Glomerular endothelial cell (primary cell): ENCODE measurements around the gene LRRC43. TPM values are rescaled to one million over a fixed set of nuclear protein-coding genes. Genes with fewer than 3 reads are reported as not detected.
A peak's percentile ranks its signal among the peaks of the same experiment; 100 is the strongest.

Experiments used
- DNase-seq: peaks from one replicate; pipeline ENCODE4 v3.0.0-alpha.2; 2011; ENCODE audit warnings: low read depth, low spot score; ENCODE audit errors: extremely low read depth
- total RNA-seq: library from RNA; depleted of rRNA; stranded (reverse); fragments of >200 nt; gene quantifications from 2 replicates; pipeline ENCODE4 v1.2.3, GENCODE V29; 2015

Gene LRRC43
- total RNA-seq, 1 donor from 2014 or later = 2.7 TPM

- DNase-seq = no peak
Measured at GRCh38 chr12:122215771-122216170, 32.8 kb downstream of the LRRC43 start.

DNA sequence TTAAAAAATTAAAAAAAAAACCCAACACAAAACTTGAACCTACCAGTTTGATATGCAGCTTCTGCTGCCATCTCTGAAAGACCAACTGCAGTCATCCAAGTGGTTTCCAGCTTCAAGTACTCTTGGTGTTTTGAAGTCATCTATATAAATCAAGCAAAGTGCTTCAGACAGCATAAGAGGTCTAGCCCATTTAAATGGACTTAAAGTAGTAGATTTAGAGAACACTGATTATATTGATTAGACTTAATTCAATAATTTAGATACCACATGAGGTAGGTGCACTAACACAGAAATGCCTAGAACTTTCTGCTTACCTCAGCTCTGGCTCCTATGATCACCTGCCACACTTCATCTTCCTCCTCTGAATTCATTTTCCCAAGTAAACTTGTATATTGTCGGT lies 33.5 kb downstream of the LRRC43 start:
- DNase-seq = no peak

DNA sequence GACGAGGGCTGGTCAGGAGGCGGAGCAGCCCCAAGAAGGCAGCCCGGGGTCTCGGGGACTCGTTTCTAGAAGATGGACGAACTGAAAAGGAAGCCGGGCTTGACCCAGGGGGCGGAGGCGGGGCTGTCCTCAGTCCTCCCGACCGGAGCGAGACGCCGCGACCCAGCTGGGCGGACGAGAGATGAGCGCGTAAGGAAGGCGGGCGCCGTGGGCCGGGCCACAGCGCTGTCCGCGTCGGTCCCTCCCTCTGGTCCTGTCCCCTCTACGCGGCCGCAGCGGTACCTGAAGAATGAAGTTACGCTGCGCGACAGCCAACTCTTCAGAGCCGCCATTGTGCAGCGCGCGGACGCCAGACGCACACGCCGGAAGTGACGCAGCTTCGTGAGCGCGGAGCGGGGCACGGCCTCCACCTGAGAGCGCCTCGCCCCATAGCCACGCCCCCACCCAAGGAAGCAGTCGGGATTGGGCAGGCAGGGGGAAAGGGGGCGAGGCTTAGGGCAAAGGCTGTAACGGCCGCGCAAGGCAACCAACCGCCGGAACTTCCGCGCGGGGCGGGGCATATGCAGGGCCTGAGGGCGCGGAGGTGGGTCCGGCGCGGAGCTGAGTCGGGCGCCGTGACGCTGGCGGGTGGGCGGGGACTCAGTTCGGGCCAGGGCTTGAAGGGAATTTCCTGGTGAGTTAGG lies 42.9 kb downstream of the LRRC43 start, which contains the start of gene DIABLO:
Gene DIABLO (minus strand): TSS at position 370 of the 683 bp plus-strand sequence. CDS start 38 bp downstream, at position 332.
- peak; percentile 82 for DNase-seq

- DNase-seq = no peak
Measured at GRCh38 chr12:122226366-122227125, 43.6 kb downstream of the LRRC43 start.

- DNase-seq = no peak
Measured at GRCh38 chr12:122227341-122227740, 44.4 kb downstream of the LRRC43 start.

DNA sequence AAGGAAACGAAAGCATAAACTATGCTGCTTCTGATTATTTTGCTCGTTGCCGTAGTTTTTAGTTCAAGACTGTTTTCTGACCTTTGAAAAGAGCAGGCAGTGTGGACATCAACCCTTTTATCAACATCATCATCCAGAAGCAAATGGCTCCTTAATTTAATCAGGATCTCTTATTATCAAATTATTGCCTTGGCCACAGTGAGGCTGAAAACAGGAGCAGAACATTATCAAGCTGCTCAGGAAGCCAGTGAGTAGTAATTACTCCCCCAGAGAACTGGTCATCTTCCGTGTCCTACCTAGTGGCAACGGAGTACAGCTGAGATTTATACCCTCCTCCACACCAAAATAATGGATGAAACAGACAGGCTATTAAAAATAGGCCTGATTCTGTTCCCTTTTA lies 45.2 kb downstream of the LRRC43 start:
- DNase-seq = no peak

DNA sequence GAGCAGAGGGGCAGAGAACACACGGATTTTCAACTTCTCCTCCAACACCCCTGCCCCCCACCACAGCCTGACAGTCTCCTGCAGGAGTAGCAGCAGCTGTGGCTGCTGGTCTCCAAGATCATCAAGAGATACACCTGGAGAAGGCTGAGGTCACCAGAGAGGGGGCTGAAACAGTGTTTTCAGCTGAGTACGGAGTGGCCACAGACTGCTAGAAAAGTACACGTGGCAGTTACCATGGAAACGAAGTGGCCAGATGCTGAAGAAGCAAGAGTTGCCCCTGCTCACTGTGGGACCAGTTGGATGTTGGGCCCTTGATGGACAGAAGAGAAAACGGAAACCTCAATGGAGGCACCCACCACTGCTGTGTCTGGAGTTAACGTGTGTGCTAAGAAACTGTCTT lies 47.9 kb downstream of the LRRC43 start:
- no peak for DNase-seq

DNA sequence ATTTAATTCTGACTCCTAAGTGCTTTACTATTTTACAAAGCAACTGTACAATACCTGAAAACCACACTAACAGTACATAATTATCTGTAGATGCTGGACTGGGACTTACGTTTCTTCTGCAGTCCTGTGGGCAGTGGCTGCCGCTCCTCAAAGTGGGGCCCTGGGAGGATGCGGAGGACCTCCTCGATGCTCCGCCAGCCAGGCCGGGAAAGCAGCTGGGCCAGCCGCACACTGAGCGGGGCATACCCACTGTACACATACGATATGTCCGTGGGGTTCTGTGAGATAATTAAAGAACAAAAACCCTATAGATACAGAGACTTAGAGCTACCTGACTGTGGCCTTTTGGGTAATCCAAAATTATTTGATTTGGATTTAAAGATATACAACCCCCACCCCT lies 49.8 kb downstream of the LRRC43 start:
- DNase-seq = no peak

GRCh38 chr12:122235741-122236140 lies 52.8 kb downstream of the LRRC43 start:
- no peak for DNase-seq

DNA sequence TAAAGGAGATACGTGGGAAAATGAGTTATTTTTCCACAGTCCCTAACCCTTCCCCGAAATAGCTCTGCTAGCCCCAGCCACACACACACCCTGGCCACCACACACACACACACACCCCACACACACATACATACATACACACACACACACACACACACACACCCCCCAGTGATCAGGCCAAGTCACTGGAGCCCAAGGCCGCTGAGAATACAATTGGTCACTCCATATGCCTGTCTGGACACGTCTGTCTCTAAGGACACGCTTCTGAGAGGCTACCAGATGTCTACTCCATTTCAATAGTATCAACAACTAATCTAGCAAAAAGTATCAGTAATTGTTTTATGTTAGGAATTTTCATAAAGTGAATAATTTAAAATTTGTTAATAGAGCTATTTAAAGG lies 55.9 kb downstream of the LRRC43 start:
- no peak for DNase-seq

DNA sequence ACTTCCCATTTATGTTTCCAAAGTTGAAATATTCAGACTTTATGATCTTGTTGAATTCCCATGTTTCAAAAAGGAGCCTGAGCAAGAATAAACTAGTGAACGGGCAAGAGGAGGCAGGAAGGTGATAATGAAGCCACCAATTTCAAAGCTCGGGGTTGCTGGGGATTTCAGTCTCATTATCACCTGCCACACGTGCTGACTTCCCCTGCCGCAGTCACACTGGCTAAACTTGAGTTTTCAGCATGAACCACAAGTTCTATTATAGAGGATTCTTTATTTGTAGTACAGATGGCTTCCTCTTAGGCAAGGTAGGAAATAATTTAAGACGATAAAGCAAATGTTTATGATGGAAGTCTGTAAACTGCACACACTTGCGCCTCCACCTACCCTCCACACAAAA lies 61.0 kb downstream of the LRRC43 start:
- no peak for DNase-seq

DNA sequence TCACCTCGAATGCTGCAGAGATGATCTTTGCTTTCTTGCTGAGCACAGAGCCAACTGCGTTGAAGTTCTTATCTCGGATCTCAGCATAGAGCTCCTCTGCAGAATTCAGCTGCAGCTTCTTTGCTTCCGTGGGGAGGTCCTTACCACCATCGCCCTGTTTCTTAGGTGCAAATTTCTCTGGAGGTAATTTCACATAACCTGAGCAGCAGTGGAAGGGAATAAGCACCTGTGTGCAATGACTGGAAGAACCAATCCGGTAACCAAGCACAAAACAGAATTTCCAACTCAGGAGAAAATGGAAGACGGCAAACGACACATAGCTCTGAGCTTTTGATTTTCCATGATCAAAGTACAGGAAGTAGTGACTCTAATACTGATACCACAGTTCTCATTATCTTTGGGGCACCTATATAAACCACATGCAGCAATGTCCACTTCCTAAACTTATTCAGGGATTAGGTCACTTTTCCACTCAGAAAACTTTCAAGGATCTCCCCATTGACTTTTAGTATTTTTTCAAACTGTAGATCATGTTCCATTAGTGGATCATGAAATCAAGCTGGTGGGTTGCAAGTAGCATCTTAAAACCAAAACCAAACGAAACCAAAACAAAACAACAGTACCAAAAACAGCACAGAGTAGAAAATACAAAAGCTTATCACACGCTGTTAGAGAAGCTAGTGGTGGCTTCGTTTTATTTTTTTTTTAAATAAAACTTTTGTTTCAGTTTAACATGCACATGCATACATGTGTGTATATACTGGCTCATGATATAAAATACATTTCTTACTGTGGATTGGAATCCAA lies 61.8 kb downstream of the LRRC43 start:
- DNase-seq = no peak

- DNase-seq = no peak
Measured at GRCh38 chr12:122245553-122245952, 62.6 kb downstream of the LRRC43 start.

- DNase-seq = no peak
Measured at GRCh38 chr12:122250047-122250446, 67.1 kb downstream of the LRRC43 start.

DNA sequence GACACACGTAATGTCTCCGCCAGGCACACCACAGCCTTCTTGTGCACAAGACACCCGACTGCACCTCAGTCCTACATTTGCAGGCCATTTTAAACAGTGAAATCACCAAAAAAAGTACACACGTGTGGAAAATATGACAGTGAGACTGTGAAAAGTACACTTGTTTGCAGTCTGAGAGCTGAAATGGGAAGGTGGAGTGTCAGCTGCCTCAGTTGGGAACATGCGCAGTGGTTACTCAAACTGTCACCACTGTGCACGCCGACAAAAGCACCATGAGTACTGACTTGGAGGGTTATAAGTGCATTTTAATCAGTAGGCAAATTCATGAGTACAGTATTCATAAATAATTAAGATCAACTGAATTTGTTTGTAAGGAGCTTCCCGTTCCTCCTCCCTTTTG lies 67.6 kb downstream of the LRRC43 start:
- no peak for DNase-seq

Other genes with a start within 250 kb of the LRRC43 start
- gene BCL7A, start 161.2 kb upstream of the LRRC43 start, total RNA-seq = 9.8 and 13.7 TPM in 2 replicates
- gene MLXIP, start 104.4 kb upstream of the LRRC43 start, total RNA-seq = 30.7 and 43.9 TPM in 2 replicates
- not detected in 2 replicates for gene IL31, start 8.9 kb upstream of the LRRC43 start, total RNA-seq
- not detected in 2 replicates for gene B3GNT4, start 20.6 kb downstream of the LRRC43 start, total RNA-seq
- 80.9 and 83.7 TPM in 2 replicates for gene DIABLO, start 42.9 kb downstream of the LRRC43 start, total RNA-seq
- 21.8 and 26.8 TPM in 2 replicates for gene VPS33A, start 83.4 kb downstream of the LRRC43 start, total RNA-seq
- gene CLIP1, start 239.5 kb downstream of the LRRC43 start, total RNA-seq = 61.5 and 85.6 TPM in 2 replicates